Stimulated activated naive CD4-positive, alpha-beta T cell treated with Interleukin-2 at 50 U/mL for 16 hours (primary cell): ENCODE measurements around the gene KRT78.

Source experiments
- DNase-seq: peaks from one replicate; lab custom pipeline; 2025; lab: John Stamatoyannopoulos, UW

Gene KRT78

GRCh38 chr12:52824741-52825410, 23.9 kb downstream of the KRT78 start:
- DNase-seq: no peak

- DNase-seq: no peak
These were observed 24.9 kb downstream of the KRT78 start for GRCh38 chr12:52823761-52824450.

GRCh38 chr12:52822771-52823510, 25.9 kb downstream of the KRT78 start:
- no peak for DNase-seq

- DNase-seq: no peak
These were observed 26.8 kb downstream of the KRT78 start for GRCh38 chr12:52821826-52822660.

GRCh38 chr12:52821071-52821730, 27.6 kb downstream of the KRT78 start:
- DNase-seq: no peak

GRCh38 chr12:52820521-52820920, 28.3 kb downstream of the KRT78 start:
- DNase-seq: no peak

- no peak for DNase-seq
These were observed 28.9 kb downstream of the KRT78 start for GRCh38 chr12:52819731-52820510.

GRCh38 chr12:52818887-52819420, 29.8 kb downstream of the KRT78 start:
- no peak for DNase-seq

GRCh38 chr12:52818388-52818787, 30.4 kb downstream of the KRT78 start:
- no peak for DNase-seq

- no peak for DNase-seq
These were observed 31.0 kb downstream of the KRT78 start for GRCh38 chr12:52817699-52818238.

- DNase-seq: no peak
These were observed 31.6 kb downstream of the KRT78 start for GRCh38 chr12:52817003-52817698.

- DNase-seq: no peak
These were observed 32.9 kb downstream of the KRT78 start for GRCh38 chr12:52815676-52816588.

- DNase-seq: no peak
These were observed 33.6 kb downstream of the KRT78 start for GRCh38 chr12:52815161-52815560.

- DNase-seq: no peak
These were observed 34.1 kb downstream of the KRT78 start for GRCh38 chr12:52814710-52815155.

GRCh38 chr12:52813885-52814709, 34.7 kb downstream of the KRT78 start, which contains the start of gene KRT4:
Gene KRT4 (minus strand): TSS chr12:52814116. CDS start chr12:52814058, 58 bp downstream.
- no peak for DNase-seq

- no peak for DNase-seq
These were observed 35.5 kb downstream of the KRT78 start for GRCh38 chr12:52813203-52813819.

- no peak for DNase-seq
These were observed 36.0 kb downstream of the KRT78 start for GRCh38 chr12:52812749-52813148.
